Measurements from ENCODE around the gene CPE. TPM values are rescaled to one million over a fixed set of nuclear protein-coding genes. Genes with fewer than 3 reads are reported as not detected.

Gene CPE
- total RNA-seq, 2 experiments from 2014 or later = not detected

DNA sequence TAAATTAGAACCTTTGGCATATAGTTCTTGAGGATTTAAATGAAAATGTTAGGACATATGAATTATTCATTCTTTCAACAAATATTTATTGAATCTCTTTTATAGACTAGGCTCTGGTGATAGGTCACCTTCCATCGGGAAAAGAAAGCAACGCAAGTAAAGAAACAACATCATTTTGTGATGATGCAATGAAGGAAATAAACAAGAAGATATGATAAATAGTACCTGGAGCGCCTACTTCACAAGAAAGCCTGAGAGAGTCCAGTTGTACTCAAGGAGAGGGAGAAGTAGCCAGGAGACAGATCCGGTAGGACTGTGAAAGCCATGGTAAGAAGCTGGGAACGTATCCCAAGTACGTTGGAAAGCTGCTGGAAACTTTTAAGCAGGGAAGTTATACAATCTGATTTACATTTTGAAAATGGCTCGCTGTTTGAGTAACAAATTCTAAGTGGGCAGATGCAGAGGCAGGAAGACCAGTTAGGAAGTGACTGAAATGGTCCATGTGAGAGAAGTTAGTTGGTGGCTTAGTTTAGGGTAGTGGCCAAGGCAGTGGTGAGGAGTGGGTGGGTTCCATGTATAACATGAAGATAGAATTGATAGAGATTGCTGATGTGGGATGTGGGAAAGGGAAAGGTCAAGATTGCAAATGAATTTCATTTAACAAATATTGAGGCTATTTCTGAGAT is 17.7 kb upstream of the CPE start:
- Histone ChIP-seq H3K79me2 (ENCODE audit: insufficient read depth, low read depth, low read length) (no peaks in the 10 kb centered on the region), H3K9me3 (ENCODE audit: low read length) (no peaks in the 10 kb centered on the region), H2AFZ (ENCODE audit: low read length) (no peak overlapping the region), H3K4me1 (ENCODE audit: insufficient read depth, low read length, poor library complexity, severe bottlenecking) (no peaks in the 10 kb centered on the region), H4K20me1 (ENCODE audit: insufficient read depth, low read length) (no peaks in the 10 kb centered on the region), H3K36me3 (ENCODE audit: insufficient read depth, low read length) (no peaks in the 10 kb centered on the region), H3K9me2 (ENCODE audit: insufficient read depth, low read length) (no peaks in the 10 kb centered on the region), H3K4me2 (ENCODE audit: low read length) (no peak overlapping the region), H3K4me3 (ENCODE audit: low read depth, low read length, poor library complexity, severe bottlenecking) (no peak overlapping the region), H3K27ac (ENCODE audit: low read depth, low read length, poor library complexity, severe bottlenecking) (no peak overlapping the region)
- TF ChIP-seq, protein P1, sequence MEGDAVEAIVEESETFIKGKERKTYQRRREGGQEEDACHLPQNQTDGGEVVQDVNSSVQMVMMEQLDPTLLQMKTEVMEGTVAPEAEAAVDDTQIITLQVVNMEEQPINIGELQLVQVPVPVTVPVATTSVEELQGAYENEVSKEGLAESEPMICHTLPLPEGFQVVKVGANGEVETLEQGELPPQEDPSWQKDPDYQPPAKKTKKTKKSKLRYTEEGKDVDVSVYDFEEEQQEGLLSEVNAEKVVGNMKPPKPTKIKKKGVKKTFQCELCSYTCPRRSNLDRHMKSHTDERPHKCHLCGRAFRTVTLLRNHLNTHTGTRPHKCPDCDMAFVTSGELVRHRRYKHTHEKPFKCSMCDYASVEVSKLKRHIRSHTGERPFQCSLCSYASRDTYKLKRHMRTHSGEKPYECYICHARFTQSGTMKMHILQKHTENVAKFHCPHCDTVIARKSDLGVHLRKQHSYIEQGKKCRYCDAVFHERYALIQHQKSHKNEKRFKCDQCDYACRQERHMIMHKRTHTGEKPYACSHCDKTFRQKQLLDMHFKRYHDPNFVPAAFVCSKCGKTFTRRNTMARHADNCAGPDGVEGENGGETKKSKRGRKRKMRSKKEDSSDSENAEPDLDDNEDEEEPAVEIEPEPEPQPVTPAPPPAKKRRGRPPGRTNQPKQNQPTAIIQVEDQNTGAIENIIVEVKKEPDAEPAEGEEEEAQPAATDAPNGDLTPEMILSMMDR (conservative IDR thresholded peaks at IDR 0.05; ENCODE audit: low read length) = no peak
- TF ChIP-seq EZH2phosphoT487 (IDR thresholded peaks at IDR 0.05; ENCODE audit: borderline replicate concordance, low read depth, low read length) = no peak
- intact Hi-C loops (cut with micrococcal nuclease; ENCODE audit: unreplicated experiment) = no loop called here
- BruUV-seq (replicated peaks) = no TSS peak
- CTCF ChIA-PET (ENCODE audit: unreplicated experiment) = no interaction called here
- no peak for DNase-seq (ENCODE audit: low spot score)
- POLR2A ChIA-PET = interaction anchor here (1.1 kb wide), 1 partner anchor 16 kb away, joined by 3 read pairs; no protein-coding TSS in a partner anchor

DNA sequence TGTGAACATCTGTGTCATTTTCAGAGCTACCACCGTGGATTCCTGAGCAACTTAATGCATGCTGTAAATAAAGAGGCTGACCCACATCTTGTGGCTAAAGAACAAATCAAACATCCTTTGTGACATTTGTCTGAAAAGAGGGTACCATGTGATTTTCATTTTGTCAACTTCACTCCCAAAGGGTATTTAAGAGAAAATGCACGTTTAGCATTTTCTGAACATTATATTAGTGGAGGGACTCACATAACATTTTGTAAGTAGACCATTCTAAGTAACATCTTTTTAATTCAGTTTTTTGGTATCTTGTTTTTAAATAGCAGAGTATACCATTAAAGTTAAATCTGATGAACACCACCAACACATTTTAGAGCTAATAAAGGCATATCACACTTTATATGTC is 17.0 kb upstream of the CPE start:
- intact Hi-C loops (cut with micrococcal nuclease; ENCODE audit: unreplicated experiment) = no loop called here
- no peak for DNase-seq (ENCODE audit: low spot score)
- no peak overlapping the region for H3K4me3 ChIP-seq (ENCODE audit: low read depth, low read length, poor library complexity, severe bottlenecking)
- ChIA-PET POLR2A (interaction anchor here (0.5 to 0.7 kb wide), 2 partner anchors 100 to 225 kb away, joined by 3 to 5 read pairs; no protein-coding TSS in a partner anchor), CTCF (ENCODE audit: unreplicated experiment) (no interaction called here)
- no peak overlapping the region for H3K27ac ChIP-seq (ENCODE audit: low read depth, low read length, poor library complexity, severe bottlenecking)
- no TSS peak for BruUV-seq (replicated peaks)
- H3K36me3 ChIP-seq (ENCODE audit: insufficient read depth, low read length) = no peaks in the 10 kb centered on the region
- H3K9me3 ChIP-seq (ENCODE audit: low read length) = no peaks in the 10 kb centered on the region
- H2AFZ ChIP-seq (ENCODE audit: low read length) = no peak overlapping the region
- no peaks in the 10 kb centered on the region for H3K4me1 ChIP-seq (ENCODE audit: insufficient read depth, low read length, poor library complexity, severe bottlenecking)
- TF ChIP-seq, protein P1 (conservative IDR thresholded peaks at IDR 0.05; ENCODE audit: low read length) = no peak
- no peak for TF ChIP-seq EZH2phosphoT487 (IDR thresholded peaks at IDR 0.05; ENCODE audit: borderline replicate concordance, low read depth, low read length)
- no peak overlapping the region for H3K4me2 ChIP-seq (ENCODE audit: low read length)
- no peaks in the 10 kb centered on the region for H3K9me2 ChIP-seq (ENCODE audit: insufficient read depth, low read length)
- no peaks in the 10 kb centered on the region for H3K79me2 ChIP-seq (ENCODE audit: insufficient read depth, low read depth, low read length)
- no peaks in the 10 kb centered on the region for H4K20me1 ChIP-seq (ENCODE audit: insufficient read depth, low read length)

DNA sequence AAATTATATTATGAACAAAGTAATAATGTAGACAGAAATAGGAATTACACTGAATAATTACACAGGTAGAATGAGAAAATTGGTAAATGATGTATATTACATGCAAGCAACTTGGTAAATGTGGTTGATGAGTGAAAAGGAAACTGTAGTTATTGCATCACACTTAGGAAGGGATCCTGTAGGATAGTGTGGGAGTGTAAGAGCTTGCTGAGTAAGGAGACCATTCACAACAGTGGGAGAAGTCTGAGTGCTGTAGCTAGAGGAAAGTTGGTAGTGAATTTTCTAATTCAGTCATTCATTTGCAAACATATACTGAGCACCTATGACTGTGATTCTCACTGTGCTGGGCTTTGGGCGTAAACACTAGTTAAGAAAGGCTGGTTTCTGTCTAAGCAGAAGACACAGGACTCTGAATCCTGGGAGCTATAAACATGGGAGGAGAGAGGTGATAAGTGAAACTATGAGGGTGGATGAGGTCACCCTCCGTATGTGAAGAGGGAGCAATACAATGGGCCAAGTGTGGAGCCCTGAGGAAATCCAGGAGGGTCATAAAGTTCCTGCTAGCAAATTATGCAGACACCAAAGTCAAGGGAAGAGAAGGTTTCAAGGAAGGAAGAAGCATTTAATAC is 14.2 kb upstream of the CPE start:
- ChIA-PET POLR2A (interaction anchor here (0.7 to 1.1 kb wide), 2 partner anchors 21 to 58 kb away, joined by 3 to 5 read pairs; no protein-coding TSS in a partner anchor), CTCF (ENCODE audit: unreplicated experiment) (no interaction called here)
- no peaks in the 10 kb centered on the region for H3K9me2 ChIP-seq (ENCODE audit: insufficient read depth, low read length)
- H3K79me2 ChIP-seq (ENCODE audit: insufficient read depth, low read depth, low read length) = no peaks in the 10 kb centered on the region
- no peaks in the 10 kb centered on the region for H3K9me3 ChIP-seq (ENCODE audit: low read length)
- H3K27ac ChIP-seq (ENCODE audit: low read depth, low read length, poor library complexity, severe bottlenecking) = no peak overlapping the region
- no peak overlapping the region for H3K4me2 ChIP-seq (ENCODE audit: low read length)
- H3K4me3 ChIP-seq (ENCODE audit: low read depth, low read length, poor library complexity, severe bottlenecking) = no peak overlapping the region
- intact Hi-C loops (cut with micrococcal nuclease; ENCODE audit: unreplicated experiment) = no loop called here
- H4K20me1 ChIP-seq (ENCODE audit: insufficient read depth, low read length) = no peaks in the 10 kb centered on the region
- no peaks in the 10 kb centered on the region for H3K4me1 ChIP-seq (ENCODE audit: insufficient read depth, low read length, poor library complexity, severe bottlenecking)
- no peak for DNase-seq (ENCODE audit: low spot score)
- H2AFZ ChIP-seq (ENCODE audit: low read length) = no peak overlapping the region
- no peaks in the 10 kb centered on the region for H3K36me3 ChIP-seq (ENCODE audit: insufficient read depth, low read length)
- TF ChIP-seq EZH2phosphoT487 (IDR thresholded peaks at IDR 0.05; ENCODE audit: borderline replicate concordance, low read depth, low read length) = no peak
- TF ChIP-seq, protein P1 (conservative IDR thresholded peaks at IDR 0.05; ENCODE audit: low read length) = no peak
- BruUV-seq (replicated peaks) = no TSS peak
